ENCODE results near the gene AKT3.
"Not testable (repeated sequence)": the region's sequence is repeated elsewhere in the genome, so short reads cannot be mapped to it uniquely, and the experiment has no call there.

AKT3 gene

GRCh38 chr1:243850202-243850451 lies at the start of gene AKT3:
Gene AKT3 (minus strand): TSS chr1:243850243. CDS start chr1:243843170, 7,073 bp downstream.
- peak in 1 of 3 donors; percentile 64 for DNase-seq (ENCODE audit: low read depth in 3 of 3, low spot score in 1 of 3)

GRCh38 chr1:243898278-243898677 lies 48.2 kb upstream of the AKT3 start:
- no peak for DNase-seq (ENCODE audit: low read depth in 3 of 3, low spot score in 1 of 3)

GRCh38 chr1:243896313-243896712 lies 46.3 kb upstream of the AKT3 start:
- DNase-seq (ENCODE audit: low read depth in 3 of 3, low spot score in 1 of 3), result no peak

GRCh38 chr1:243892456-243892855 lies 42.4 kb upstream of the AKT3 start:
- no peak for DNase-seq (ENCODE audit: low read depth in 3 of 3, low spot score in 1 of 3)

- DNase-seq (ENCODE audit: low read depth in 3 of 3, low spot score in 1 of 3), result no peak
Measured at GRCh38 chr1:243890576-243890975, 40.5 kb upstream of the AKT3 start.

GRCh38 chr1:243885806-243886205 lies 35.8 kb upstream of the AKT3 start:
- no peak for DNase-seq (ENCODE audit: low read depth in 3 of 3, low spot score in 1 of 3)

GRCh38 chr1:243884603-243885002 lies 34.6 kb upstream of the AKT3 start:
- no peak for DNase-seq (ENCODE audit: low read depth in 3 of 3, low spot score in 1 of 3)

- no peak for DNase-seq (ENCODE audit: low read depth in 3 of 3, low spot score in 1 of 3)
Measured at GRCh38 chr1:243883551-243883950, 33.5 kb upstream of the AKT3 start.

- DNase-seq (ENCODE audit: low read depth in 3 of 3, low spot score in 1 of 3), result no peak
Measured at GRCh38 chr1:243882276-243882675, 32.2 kb upstream of the AKT3 start.

GRCh38 chr1:243877058-243877457 lies 27.0 kb upstream of the AKT3 start:
- DNase-seq (ENCODE audit: low read depth in 3 of 3, low spot score in 1 of 3), result not testable (repeated sequence)

- DNase-seq (ENCODE audit: low read depth in 3 of 3, low spot score in 1 of 3), result no peak
Measured at GRCh38 chr1:243855616-243856318, 5.7 kb upstream of the AKT3 start.

GRCh38 chr1:243851765-243852164 lies 1.7 kb upstream of the AKT3 start:
- no peak for DNase-seq (ENCODE audit: low read depth in 3 of 3, low spot score in 1 of 3)

- no peak for DNase-seq (ENCODE audit: low read depth in 3 of 3, low spot score in 1 of 3)
Measured at GRCh38 chr1:243851257-243851756, 1.3 kb upstream of the AKT3 start.

- DNase-seq (ENCODE audit: low read depth in 3 of 3, low spot score in 1 of 3), result peak in 2 of 3 donors; percentile 72 to 77
Measured at GRCh38 chr1:243850452-243851256, 611 bp upstream of the AKT3 start.

GRCh38 chr1:243849421-243850201 lies 432 bp downstream of the AKT3 start:
- DNase-seq (ENCODE audit: low read depth in 3 of 3, low spot score in 1 of 3), result peak; percentile 39 to 71 (median 55)

- peak in 2 of 3 donors; percentile 4 to 18 for DNase-seq (ENCODE audit: low read depth in 3 of 3, low spot score in 1 of 3)
Measured at GRCh38 chr1:243848858-243849420, 1.1 kb downstream of the AKT3 start.

- DNase-seq (ENCODE audit: low read depth in 3 of 3, low spot score in 1 of 3), result no peak
Measured at GRCh38 chr1:243848165-243848857, 1.7 kb downstream of the AKT3 start.

- DNase-seq (ENCODE audit: low read depth in 3 of 3, low spot score in 1 of 3), result no peak
Measured at GRCh38 chr1:243846761-243847160, 3.3 kb downstream of the AKT3 start.

GRCh38 chr1:243845888-243846287 lies 4.2 kb downstream of the AKT3 start:
- DNase-seq (ENCODE audit: low read depth in 3 of 3, low spot score in 1 of 3), result no peak

GRCh38 chr1:243844186-243844585 lies 5.9 kb downstream of the AKT3 start:
- no peak for DNase-seq (ENCODE audit: low read depth in 3 of 3, low spot score in 1 of 3)

All from stimulated activated CD4-positive, alpha-beta T cell treated with anti-CD3 and anti-CD28 coated beads, TNF-alpha, amount 100 ng/mL, for 1 hour (primary cell).